Measurements from ENCODE around the gene LRCH4. TPM values are rescaled to one million over a fixed set of nuclear protein-coding genes. Genes with fewer than 3 reads are reported as not detected.
"Not testable (repeated sequence)": the region's sequence is repeated elsewhere in the genome, so short reads cannot be mapped to it uniquely, and the experiment has no call there.

The LRCH4 gene

DNA sequence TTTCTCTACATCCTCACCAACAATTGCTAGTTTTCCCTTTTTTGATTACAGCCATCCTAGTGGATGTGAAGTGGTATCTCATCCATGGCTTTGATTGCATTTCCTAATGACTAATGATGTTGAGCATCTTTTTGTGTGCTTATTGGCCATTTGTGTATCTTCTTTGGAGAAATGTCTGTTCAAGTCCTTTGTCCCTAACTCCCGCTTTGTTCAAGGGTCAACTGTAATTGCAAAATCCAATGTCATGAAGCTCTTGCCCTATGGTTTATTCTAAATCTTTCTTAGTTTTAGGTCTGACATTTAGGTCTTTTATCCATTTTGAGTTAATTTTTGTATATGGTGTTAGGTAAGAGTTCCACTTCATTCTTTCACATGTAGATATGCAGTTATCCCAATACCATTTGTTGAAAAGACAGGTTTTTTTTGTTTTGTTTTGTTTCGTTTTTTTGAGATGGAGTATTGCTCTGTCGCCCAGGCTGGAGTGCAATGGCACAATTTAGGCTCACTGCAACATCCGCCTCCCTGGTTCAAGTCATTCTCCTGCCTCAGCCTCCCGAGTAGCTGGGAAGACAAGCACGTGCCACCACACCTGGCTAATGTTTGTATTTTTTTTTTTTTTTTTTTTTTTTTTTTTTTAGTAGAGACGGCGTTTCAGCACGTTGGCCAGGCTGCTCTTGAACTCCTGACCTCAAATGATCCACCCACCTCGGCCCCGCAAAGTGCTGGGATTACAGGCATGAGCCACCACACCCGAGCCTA is 57.6 kb downstream of the LRCH4 start:
- not testable (repeated sequence) for H3K4me3 ChIP-seq (ENCODE audit: low read length); H3K36me3 ChIP-seq (ENCODE audit: insufficient read depth, low read length); H3K27me3 ChIP-seq (ENCODE audit: control insufficient read depth, insufficient read depth, low read length); H3K9me3 ChIP-seq (replicated peaks; ENCODE audit: low read length); H3K4me2 ChIP-seq (ENCODE audit: low read length); H3K4me1 ChIP-seq (ENCODE audit: control insufficient read depth, insufficient read depth, low read length); H3K9ac ChIP-seq (ENCODE audit: low read depth, low read length)

Small RNAs within 50 kb of the gene (small RNA-seq; reads per million reads assigned to genes)
- not detected for gene RN7SL416P
- not detected for gene SAP25

Data from skeletal muscle satellite cell (primary cell).